ENCODE measurements around the gene CHD2.

Gene CHD2

DNA sequence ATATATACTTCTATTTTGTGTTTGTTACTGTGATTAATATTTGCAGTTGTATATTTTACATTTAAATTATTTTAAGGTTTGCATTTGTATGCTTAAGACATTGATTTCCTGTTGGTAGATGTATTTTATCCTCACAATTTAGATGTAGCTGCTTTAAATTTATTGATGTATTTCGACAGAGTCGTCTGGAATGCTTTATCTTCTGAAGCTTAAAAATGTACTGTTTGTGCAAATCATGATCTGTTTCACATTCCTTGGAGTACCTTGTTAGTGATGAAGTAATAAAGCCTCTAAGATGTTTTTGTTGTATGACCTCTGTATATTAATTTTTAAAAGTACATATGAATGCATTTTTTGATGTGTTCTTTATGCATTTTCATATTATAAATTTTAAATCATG, 1.9 kb downstream of the CHD2 start:
- TF ChIP-seq, protein P1, sequence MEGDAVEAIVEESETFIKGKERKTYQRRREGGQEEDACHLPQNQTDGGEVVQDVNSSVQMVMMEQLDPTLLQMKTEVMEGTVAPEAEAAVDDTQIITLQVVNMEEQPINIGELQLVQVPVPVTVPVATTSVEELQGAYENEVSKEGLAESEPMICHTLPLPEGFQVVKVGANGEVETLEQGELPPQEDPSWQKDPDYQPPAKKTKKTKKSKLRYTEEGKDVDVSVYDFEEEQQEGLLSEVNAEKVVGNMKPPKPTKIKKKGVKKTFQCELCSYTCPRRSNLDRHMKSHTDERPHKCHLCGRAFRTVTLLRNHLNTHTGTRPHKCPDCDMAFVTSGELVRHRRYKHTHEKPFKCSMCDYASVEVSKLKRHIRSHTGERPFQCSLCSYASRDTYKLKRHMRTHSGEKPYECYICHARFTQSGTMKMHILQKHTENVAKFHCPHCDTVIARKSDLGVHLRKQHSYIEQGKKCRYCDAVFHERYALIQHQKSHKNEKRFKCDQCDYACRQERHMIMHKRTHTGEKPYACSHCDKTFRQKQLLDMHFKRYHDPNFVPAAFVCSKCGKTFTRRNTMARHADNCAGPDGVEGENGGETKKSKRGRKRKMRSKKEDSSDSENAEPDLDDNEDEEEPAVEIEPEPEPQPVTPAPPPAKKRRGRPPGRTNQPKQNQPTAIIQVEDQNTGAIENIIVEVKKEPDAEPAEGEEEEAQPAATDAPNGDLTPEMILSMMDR (IDR thresholded peaks at IDR 0.05; ENCODE audit: borderline replicate concordance, extremely low read depth, low read length, poor library complexity, severe bottlenecking): no peak
- no peak for TF ChIP-seq EZH2 (IDR thresholded peaks at IDR 0.05; ENCODE audit: borderline replicate concordance, low read depth, low read length, severe bottlenecking)
- H3K36me3 ChIP-seq (ENCODE audit: insufficient read depth, low read length): peaks cover 48% of the 10 kb centered on the region
- no peaks in the 10 kb centered on the region for H3K9me3 ChIP-seq (ENCODE audit: insufficient read depth, low read length, severe bottlenecking)
- H3K27me3 ChIP-seq (ENCODE audit: insufficient read depth, low read length, poor library complexity): no peaks in the 10 kb centered on the region
- H3K4me2 ChIP-seq (ENCODE audit: insufficient read depth, low read length): peak overlapping the region; percentile 80
- peak overlapping the region; percentile 99 for H3K27ac ChIP-seq (ENCODE audit: low read length)
- no peaks in the 10 kb centered on the region for H4K20me1 ChIP-seq (ENCODE audit: insufficient read depth, low read length)
- no peak overlapping the region for H2AFZ ChIP-seq (ENCODE audit: low read depth, low read length)
- peak overlapping the region; percentile 93 for H3K9ac ChIP-seq (ENCODE audit: low read depth, low read length)
- no peak for DNase-seq
- H3K79me2 ChIP-seq (ENCODE audit: insufficient read depth, low read length): peaks cover 96% of the 10 kb centered on the region
- H3K4me1 ChIP-seq (ENCODE audit: insufficient read depth, low read length): peaks cover 55% of the 10 kb centered on the region
- peak overlapping the region; percentile 80 to 96 for H3K4me3 ChIP-seq (ENCODE audit: low read depth in 1 of 2, low read length in 2 of 2)
- ATAC-seq (ENCODE audit: insufficient read depth, low read depth): no peak

DNA sequence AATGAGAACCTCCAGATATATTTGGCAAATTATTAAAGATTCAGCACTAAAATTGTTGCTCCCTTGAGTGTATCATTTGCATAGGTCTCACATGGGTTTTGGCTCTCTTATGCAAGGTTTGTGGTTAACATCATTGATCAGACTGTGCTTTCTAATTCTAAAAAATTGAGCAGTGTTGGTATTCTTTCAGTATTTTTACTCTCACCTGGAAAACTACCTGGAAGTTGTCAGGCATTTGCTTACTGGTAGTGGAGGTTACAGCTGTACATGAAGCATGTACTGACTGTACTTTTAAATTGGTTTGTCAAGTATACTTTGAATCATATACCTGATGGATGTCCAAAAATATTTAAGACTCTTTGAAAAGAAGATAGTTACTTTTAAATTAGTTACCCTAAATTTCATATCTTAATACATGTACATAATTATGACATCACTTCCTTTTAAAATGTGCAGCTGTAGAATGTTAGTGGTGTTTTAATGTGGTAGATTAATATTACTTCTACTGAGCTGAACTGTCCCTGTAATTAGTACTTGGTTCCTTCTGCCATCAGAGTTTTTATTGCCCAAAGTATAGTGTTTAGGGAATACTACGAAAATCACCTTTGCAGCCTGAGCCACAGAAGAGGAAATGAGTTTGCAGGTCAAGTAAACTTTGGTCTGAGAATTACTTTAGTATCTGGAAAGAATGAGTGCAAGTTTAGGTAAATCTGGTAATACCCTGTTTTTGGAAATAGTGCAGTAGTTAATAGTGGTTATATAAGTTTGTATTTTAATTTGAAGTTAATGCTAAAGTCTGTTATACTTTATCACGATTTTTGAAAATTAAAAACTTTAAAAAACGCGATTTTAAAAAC, 2.8 kb downstream of the CHD2 start:
- Histone ChIP-seq H2AFZ (ENCODE audit: low read depth, low read length) (no peak overlapping the region), H3K79me2 (ENCODE audit: insufficient read depth, low read length) (peaks cover 96% of the 10 kb centered on the region), H3K9me3 (ENCODE audit: insufficient read depth, low read length, severe bottlenecking) (no peaks in the 10 kb centered on the region), H3K4me3 (ENCODE audit: low read depth in 1 of 2, low read length in 2 of 2) (peak overlapping the region; percentile 80 to 96), H3K4me1 (ENCODE audit: insufficient read depth, low read length) (peaks cover 57% of the 10 kb centered on the region), H3K27me3 (ENCODE audit: insufficient read depth, low read length, poor library complexity) (no peaks in the 10 kb centered on the region), H3K36me3 (ENCODE audit: insufficient read depth, low read length) (peaks cover 40% of the 10 kb centered on the region), H4K20me1 (ENCODE audit: insufficient read depth, low read length) (no peaks in the 10 kb centered on the region), H3K9ac (ENCODE audit: low read depth, low read length) (peak overlapping the region; percentile 93), H3K4me2 (ENCODE audit: insufficient read depth, low read length) (peak overlapping the region; percentile 80), H3K27ac (ENCODE audit: low read length) (peak overlapping the region; percentile 100)
- ATAC-seq (ENCODE audit: insufficient read depth, low read depth) (no peak), DNase-seq (no peak)
- TF ChIP-seq, protein P1 (IDR thresholded peaks at IDR 0.05; ENCODE audit: borderline replicate concordance, extremely low read depth, low read length, poor library complexity, severe bottlenecking): no peak
- TF ChIP-seq EZH2 (IDR thresholded peaks at IDR 0.05; ENCODE audit: borderline replicate concordance, low read depth, low read length, severe bottlenecking): no peak

DNA sequence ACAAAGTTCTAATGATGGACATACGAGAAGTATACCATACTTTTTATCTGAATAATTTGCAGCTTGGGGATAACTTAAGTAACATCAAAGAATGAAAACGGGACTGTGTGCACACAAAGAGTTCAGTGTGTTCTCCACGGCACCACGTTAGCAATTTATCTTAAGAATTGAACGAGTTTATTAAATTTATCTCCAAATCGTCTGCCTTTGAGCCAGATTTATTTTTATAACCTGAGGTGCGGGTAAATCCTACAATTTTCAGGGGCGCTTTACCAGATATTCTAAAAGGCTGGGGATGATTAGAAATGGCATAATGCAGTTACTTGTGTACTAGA, 3.5 kb downstream of the CHD2 start:
- ATAC-seq (ENCODE audit: insufficient read depth, low read depth): peak; percentile 13; the same call in 2 of the 3 replicates
- H3K4me3 ChIP-seq (ENCODE audit: low read depth in 1 of 2, low read length in 2 of 2): peak overlapping the region; percentile 80 to 96
- peak overlapping the region; percentile 93 for H3K9ac ChIP-seq (ENCODE audit: low read depth, low read length)
- H3K79me2 ChIP-seq (ENCODE audit: insufficient read depth, low read length): peaks cover 96% of the 10 kb centered on the region
- peak overlapping the region; percentile 80 for H3K4me2 ChIP-seq (ENCODE audit: insufficient read depth, low read length)
- peak overlapping the region; percentile 50; the same call in 1 of the 2 replicates for H2AFZ ChIP-seq (ENCODE audit: low read depth, low read length)
- 0 out of 2 replicates have a peak, but pooled peaks cover 4% of the 10 kb centered on the region for H4K20me1 ChIP-seq (ENCODE audit: insufficient read depth, low read length)
- no peaks in the 10 kb centered on the region for H3K9me3 ChIP-seq (ENCODE audit: insufficient read depth, low read length, severe bottlenecking)
- peaks cover 58% of the 10 kb centered on the region for H3K4me1 ChIP-seq (ENCODE audit: insufficient read depth, low read length)
- no peaks in the 10 kb centered on the region for H3K27me3 ChIP-seq (ENCODE audit: insufficient read depth, low read length, poor library complexity)
- no peak for TF ChIP-seq EZH2 (IDR thresholded peaks at IDR 0.05; ENCODE audit: borderline replicate concordance, low read depth, low read length, severe bottlenecking)
- TF ChIP-seq, protein P1 (IDR thresholded peaks at IDR 0.05; ENCODE audit: borderline replicate concordance, extremely low read depth, low read length, poor library complexity, severe bottlenecking): no peak
- H3K36me3 ChIP-seq (ENCODE audit: insufficient read depth, low read length): peaks cover 47% of the 10 kb centered on the region
- no peak for DNase-seq
- peak overlapping the region; percentile 100 for H3K27ac ChIP-seq (ENCODE audit: low read length)
